ENCODE data around the gene ATXN7L1.

GRCh38 chr7:105734233-105734632, 142.2 kb downstream of the ATXN7L1 start:
- TF ChIP-seq CTCF (IDR thresholded peaks at IDR 0.05) = no peak
- TF ChIP-seq POLR2A (IDR thresholded peaks at IDR 0.05) = no peak
- no peak for TF ChIP-seq POLR2AphosphoS5 (IDR thresholded peaks at IDR 0.05; ENCODE audit: insufficient read depth in 1 of 2, low read depth in 1 of 2)
